Measurements from ENCODE around the gene ADRM1.

Gene ADRM1

DNA sequence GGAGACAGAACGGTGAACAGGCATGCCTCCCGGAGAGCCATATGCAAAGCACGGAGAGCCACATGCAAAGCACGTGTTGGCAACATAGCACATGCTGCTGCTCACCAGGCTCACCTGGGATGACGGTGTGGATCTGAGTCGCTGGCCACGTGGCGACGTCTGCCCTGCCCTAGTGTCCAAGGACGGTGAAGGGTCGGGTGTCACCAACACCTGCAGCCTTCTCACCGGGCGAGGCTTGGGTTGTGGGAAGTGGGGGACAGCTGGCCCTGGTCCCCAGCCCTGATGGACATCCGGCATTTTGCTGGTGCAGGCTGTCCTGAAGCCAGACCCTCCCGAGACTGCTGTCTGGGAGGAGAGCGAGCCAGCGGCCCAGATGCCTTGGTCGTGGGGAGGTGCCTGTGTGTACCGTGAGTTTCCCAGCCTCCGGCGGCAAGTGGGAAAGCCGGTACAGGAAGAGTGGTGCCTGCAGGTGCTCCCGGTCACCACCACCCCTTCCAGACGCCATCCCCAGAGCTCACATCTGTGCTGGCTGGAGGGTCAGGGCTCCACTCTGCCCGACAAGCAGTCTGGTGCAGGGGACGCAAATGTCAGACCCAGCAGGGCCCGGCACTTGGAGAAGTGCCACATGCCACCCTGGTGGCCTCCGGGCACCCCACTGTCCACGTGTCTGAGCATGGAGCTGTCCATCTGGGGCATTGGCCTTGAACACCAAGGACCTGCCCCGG, 5.9 kb upstream of the ADRM1 start:
- no peak for DNase-seq (ENCODE audit: low read depth, low spot score)
- H3K27ac ChIP-seq = no peak overlapping the region

DNA sequence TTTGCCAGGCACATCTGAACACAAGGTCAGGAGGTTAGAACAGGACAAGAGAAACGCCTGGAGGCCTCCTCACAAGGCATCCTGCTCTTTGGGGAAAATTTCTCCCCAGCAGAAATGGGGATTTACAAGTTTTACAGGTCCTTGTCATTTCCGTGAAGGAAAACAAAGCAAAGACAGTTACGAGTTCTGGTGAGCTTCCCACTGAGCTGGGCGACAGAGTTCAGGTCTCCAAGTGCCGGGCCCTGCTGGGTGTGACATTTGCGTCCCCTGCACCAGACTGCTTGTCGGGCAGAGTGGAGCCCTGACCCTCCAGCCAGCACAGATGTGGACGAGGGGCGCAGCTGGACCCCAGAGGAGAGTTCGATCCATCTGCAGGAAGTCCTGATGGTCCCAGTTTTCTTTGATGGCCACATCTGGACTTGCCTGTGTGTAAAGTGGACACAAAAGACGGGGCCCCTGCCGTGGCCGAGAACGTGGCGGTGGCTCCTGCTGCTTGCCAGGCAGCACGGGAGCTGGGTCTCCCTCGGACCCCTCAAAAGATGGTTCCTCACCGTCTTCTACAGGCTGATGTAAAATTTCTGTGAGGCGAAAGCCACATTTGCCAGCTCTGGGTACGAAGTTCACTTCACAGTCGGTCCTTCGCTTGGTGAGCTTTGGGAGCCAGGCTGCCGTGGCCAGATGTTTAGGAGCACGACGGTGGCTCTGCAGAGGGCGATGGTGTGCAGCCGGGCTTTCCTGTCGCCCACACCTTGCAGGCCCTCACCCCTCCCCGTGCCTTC, 5.2 kb upstream of the ADRM1 start:
- no peak overlapping the region for H3K27ac ChIP-seq
- DNase-seq (ENCODE audit: low read depth, low spot score) = no peak

DNA sequence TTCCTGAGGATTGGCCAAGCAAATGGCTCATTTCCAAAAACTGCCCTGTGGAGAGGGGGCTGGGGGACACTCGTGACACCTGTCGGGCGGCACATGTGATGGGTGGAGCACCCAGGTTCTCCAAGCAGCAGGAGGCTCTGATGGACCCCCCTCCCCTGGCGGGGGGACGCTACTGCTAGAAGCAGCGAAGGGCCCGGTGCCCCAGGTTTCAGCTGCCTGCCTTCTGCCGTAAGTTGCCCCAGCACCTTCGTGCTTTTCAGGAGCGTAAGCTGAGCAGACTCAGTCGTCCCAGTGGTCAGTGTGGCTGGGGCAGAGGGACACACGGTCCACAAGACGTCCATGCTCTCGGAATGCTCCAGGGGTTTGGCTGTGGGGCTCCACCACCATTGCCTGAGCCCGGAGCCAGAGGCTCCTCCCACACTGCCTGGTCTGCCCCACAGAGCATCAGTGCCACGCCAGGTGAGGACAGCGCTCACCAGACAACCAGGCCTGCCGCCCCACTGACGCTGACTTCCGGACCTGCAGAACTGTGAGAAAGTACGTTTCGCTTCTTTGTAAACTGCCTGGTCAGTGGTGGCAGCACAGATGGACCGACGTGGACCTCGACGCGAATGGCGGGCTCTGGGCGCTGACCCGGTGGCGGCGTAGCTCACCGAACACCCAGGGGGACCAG, 4.1 kb upstream of the ADRM1 start:
- H3K27ac ChIP-seq = no peak overlapping the region
- DNase-seq (ENCODE audit: low read depth, low spot score) = no peak

DNA sequence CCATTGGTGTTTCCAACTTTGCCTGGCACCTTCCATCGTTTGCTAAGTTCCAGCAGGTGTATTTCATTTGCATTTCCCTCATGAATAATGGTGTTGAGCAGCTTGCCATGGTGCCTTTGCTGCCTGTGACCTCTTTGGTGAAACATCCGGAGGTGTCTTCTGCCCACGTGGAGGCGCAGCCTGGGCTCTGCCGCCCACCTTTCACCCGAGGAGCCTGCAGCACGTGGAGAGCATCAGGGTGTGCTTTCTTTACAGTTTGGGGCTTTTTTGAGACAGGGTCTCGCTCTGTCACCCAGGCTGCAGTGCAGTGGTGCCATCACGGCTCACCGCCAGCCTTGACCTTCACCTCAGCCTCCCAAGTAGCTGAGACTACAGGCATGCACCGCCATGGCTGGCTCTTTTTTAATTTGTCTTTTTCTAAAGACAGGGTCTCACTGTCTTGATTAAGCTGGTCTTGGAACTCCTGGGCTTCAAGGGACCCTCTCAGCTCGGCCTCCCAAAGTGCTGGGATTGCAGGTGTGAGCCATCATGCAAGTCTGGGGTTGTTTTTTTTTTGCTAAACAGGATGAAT, 3.0 kb upstream of the ADRM1 start:
- H3K27ac ChIP-seq = no peak overlapping the region
- DNase-seq (ENCODE audit: low read depth, low spot score) = no peak

DNA sequence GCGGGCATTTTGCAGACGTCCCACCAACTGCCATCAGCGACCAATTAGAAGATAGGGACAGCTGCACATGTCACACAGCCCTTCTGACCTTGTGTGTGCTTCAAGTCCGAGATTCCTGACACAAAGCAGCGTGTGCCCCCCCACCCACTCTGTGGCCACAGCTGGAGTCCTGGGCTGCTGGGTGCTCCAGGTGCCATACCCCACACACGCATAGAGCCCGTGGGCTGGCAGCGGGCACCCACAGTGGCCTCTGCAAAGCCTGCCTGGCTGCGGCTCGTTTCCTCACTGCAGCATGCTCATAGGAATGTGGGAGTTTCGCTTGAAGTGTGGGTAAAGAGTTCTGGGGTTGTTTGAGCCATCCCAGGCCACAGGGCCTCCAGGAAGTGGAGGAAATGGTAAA, 2.5 kb upstream of the ADRM1 start:
- no peak overlapping the region for H3K27ac ChIP-seq
- DNase-seq (ENCODE audit: low read depth, low spot score) = no peak

DNA sequence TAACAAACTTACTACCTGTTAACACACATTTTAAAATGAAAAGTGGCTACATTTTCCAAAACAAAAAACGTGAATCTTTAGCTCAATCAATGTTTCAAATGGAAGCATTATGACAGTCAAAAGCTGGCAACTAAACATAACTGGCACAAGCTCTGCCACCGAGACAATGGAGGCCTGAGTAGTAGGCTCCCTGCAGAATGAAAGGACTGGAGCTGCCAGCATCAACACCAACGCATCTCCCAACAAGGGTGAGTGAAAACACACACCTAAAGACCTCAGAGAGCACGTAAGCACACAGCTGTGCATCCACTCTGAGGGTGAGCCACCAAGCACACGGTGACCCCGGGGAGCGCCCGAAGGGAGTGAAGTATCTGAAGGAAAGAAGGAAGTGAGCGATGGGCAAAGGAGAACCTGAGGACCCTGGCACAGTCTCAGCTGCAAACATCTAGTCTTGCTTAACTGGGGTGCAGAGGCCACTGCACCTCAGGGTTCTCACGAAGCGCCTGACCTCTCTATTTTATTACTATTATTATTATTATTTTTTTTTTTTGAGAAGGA, 1.6 kb upstream of the ADRM1 start:
- H3K27ac ChIP-seq = no peak overlapping the region
- no peak for DNase-seq (ENCODE audit: low read depth, low spot score)

DNA sequence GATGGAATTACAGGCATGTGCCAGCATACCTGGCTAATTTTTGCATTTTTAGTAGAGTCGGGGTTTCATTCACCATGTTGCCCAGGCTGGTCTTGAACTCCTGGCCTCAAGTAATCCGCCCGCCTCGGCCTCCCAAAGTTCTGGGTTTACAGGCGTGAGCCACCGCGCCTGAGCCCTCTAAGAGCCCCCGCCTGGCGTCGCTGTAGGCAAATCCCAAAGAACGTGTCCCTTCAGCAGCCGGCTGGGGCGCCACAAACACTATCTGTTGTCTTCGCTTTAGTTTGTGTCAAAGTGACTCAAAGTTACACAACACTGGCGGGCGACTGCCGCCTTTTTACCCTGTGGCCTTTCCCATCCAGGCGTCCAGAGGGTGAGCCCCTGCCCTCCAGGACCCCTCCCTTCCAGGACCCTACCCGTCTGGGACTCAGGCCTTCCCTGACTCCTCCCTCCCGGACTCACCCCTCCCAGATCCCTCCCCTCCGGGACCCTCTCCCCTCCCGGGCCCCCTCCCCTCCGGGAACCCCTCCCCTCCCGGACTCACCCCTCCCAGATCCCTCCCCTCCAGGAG, 940 bp upstream of the ADRM1 start:
- peak; percentile 61 for DNase-seq (ENCODE audit: low read depth, low spot score)
- peak overlapping the region; percentile 83 for H3K27ac ChIP-seq

DNA sequence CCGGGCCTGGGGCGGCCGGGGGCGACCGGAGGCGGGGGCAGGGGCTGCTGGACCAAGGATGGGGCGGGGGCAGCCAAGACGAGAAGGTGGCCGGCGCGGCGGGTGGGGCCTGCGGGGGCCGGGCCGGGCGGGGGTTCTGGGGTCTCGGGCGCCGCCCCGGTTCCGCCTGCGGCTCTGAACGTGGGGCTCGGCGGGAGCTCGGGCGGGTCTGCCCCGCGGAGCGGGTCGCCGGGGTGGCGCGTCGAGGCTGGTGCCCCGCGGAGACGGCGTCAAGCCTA, 204 bp downstream of the ADRM1 start:
- peak overlapping the region; percentile 83 for H3K27ac ChIP-seq
- DNase-seq (ENCODE audit: low read depth, low spot score) = no peak

DNA sequence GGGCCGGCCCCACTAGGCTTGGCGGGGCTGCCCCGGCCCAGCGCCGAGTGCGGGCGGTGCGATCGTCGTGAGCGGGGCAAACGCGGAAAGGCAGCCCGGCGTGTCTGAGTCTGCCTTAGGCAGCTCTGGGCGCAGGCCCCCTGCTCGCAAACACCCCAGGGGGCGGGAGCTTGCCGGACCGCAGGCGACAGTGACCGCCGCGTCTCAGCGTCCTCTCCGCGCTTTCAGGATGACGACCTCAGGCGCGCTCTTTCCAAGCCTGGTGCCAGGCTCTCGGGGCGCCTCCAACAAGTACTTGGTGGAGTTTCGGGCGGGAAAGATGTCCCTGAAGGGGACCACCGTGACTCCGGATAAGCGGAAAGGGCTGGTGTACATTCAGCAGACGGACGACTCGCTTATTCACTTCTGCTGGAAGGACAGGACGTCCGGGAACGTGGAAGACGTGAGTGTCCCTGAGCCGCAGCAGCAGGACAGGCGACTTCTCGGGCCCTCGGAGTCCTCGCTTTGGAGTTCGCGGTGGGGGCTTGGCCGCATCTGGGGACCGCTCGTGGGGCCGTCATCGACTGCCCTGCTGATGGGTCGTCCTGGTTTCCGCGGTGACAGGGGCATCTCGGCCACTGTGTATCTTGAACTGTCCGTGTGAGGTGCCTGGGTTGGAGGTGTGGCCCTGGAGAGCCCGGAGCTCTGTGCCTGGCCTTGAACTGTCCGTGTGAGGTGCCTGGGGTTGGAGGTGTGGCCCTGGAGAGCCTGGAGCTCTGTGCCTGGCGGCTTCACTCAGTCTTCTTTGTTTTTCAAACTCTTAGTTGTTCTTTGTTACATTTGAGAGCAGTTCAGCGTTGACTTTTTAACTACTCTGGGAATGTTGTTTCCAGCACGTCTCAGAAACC, 786 bp downstream of the ADRM1 start:
- DNase-seq (ENCODE audit: low read depth, low spot score) = no peak
- peak overlapping the region; percentile 83 for H3K27ac ChIP-seq

DNA sequence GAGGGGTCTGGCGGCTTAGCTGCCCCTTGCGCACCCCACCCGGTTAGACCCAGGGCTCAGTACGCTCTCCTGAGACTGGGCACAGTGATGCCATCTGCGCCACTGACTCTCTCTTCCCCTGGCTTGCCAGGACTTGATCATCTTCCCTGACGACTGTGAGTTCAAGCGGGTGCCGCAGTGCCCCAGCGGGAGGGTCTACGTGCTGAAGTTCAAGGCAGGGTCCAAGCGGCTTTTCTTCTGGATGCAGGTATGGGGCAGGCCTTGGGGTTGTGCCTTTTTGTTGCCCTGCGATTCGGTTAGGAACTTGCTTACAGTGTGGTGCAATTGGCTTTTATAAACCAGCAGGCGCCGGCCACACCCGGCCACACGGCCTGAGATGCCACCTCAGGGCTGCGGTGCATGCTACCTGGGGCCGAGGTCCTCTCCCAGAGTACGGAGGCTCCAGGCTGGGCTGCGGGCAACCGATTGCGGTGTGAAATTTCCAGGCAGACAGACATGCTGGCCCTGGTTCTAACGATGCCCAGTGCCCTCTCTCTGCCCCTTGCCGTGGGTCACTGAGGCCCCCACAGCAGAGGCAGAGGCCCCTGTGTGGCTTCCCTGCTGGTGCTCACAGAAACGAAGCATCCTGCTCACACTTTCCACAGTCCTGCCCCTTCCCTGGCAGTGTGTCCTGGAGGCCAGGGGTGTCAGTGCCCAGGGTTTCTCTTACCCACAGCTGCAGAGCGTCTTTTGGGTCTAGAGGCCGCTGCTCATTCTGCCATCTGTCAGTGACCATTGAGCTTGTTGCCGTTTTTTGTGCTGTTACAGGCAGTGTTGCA, 1.7 kb downstream of the ADRM1 start:
- DNase-seq (ENCODE audit: low read depth, low spot score) = no peak
- peak overlapping the region; percentile 83 for H3K27ac ChIP-seq

DNA sequence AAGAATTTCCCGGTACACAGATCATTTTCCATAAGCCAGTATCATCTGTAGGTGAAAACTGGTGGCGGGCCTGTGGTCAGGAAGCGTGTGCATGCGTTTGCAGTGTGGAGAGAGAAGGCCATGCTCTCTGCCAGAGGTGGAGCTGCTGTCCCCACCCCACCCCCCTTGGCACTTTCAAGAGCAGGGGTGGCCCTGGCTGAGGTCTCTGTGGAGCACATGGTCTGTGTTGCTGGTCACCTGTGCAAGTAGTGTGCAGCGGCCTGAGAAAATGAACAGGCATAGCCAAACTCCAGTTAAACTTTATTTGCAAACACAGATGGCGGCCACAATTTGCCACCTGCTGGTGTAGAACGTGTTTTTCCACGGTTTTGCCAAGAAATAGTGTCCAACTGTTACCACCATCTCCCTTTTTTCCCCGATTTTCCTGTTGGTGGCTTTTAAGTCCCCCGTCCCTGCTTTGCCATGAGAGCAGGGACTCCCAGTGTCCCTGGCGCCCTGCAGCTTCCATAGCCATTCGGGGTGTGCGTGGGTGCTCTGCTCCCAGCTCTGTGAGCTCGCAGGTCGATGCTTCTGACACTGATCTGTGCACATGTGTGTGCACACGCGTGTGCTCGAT, 2.5 kb downstream of the ADRM1 start:
- DNase-seq (ENCODE audit: low read depth, low spot score) = no peak
- peak overlapping the region; percentile 83 for H3K27ac ChIP-seq

DNA sequence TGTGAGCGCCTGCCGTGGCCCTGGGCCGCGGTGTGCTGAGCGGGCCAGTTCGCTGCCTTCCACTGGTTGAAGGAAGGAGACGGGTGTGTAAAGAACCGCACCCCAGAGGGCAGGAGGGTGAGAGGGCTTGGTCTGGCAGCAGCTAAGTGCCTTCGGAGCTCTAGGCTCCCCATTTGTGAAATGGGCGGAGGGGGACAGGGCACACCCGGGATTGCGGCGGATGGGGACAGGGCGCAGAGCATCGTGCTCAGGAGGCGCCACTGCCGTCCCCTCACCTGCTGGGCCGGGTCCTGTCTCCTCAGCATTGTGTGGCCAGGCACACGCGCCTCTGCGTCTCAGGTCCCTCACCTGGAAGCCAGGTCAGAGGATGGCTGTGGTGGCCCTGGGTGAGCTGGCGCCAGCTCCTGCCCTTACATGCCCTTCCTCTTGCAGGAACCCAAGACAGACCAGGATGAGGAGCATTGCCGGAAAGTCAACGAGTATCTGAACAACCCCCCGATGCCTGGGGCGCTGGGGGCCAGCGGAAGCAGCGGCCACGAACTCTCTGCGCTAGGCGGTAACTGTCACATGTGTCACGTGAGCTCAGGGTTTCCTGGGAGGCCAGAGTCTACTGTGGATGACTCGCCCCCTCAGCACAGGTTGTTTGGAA, 3.1 kb downstream of the ADRM1 start:
- no peak for DNase-seq (ENCODE audit: low read depth, low spot score)

DNA sequence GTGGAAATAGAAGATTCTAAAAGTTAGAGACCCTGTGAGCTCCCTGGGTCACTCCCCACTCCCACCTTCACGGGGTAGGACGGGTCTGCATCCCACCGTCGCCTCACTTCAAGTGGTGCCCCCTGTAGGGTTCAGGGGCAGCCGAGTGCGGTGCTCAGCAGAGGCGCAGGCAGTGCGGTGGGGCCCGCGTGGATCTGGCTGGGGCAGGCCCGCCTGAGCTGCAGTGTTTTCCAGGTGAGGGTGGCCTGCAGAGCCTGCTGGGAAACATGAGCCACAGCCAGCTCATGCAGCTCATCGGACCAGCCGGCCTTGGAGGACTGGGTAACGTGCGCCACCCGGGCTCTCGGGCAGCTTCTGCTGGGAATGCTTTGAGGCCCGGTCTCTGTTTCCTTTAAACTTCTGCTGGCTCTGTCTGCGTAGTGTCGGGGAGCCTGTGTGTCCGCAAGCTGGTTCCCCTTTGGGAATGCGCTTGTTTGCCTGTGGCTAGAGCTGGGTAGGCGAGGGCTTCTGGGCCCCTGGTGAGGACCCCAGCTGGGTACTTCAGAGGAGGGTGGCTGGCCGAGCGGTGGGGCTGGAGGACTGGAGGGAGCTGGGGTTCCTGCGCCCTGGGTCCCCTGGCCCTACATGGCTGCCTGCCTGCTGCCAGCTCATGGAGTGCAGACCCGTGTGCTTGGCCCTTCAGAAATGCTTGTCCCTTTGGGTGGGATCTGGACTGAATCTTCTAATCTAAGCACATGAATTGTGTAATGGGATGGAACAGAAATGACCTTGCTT, 3.8 kb downstream of the ADRM1 start:
- no peak for DNase-seq (ENCODE audit: low read depth, low spot score)
- H3K27ac ChIP-seq = peak overlapping the region; percentile 83

More for the DNA sequence above, 3.1 kb downstream of the ADRM1 start:
- peak overlapping the region; percentile 83 for H3K27ac ChIP-seq

DNA sequence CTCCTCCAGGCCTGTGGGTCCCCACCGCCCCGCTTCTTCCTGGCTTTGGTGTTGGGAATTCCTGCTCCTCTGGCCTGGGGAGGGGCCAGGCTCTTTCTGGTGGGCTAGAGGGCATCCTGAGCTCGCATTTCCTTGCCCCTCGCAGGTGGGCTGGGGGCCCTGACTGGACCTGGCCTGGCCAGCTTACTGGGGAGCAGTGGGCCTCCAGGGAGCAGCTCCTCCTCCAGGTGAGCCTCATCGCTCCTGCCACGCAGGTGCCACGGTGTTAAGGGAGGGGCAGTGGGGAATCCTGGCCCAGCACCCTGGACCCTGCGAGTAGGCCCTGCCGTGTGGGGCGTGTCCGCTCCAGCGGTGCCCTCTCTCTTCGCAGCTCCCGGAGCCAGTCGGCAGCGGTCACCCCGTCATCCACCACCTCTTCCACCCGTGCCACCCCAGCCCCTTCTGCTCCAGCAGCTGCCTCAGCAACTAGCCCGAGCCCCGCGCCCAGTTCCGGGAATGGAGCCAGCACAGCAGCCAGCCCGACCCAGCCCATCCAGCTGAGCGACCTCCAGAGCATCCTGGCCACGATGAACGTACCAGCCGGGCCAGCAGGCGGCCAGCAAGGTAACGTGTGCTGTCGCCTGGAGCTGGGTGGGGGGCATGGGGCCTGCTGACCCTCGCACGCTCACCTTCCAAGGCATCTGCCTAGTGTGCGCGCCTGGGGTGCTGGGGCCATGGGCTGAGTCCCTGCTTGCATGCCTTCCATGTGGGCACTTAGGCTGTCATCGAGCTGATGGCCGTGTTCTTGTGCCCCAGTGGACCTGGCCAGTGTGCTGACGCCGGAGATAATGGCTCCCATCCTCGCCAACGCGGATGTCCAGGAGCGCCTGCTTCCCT, 4.7 kb downstream of the ADRM1 start:
- peak overlapping the region; percentile 83 for H3K27ac ChIP-seq
- no peak for DNase-seq (ENCODE audit: low read depth, low spot score)

DNA sequence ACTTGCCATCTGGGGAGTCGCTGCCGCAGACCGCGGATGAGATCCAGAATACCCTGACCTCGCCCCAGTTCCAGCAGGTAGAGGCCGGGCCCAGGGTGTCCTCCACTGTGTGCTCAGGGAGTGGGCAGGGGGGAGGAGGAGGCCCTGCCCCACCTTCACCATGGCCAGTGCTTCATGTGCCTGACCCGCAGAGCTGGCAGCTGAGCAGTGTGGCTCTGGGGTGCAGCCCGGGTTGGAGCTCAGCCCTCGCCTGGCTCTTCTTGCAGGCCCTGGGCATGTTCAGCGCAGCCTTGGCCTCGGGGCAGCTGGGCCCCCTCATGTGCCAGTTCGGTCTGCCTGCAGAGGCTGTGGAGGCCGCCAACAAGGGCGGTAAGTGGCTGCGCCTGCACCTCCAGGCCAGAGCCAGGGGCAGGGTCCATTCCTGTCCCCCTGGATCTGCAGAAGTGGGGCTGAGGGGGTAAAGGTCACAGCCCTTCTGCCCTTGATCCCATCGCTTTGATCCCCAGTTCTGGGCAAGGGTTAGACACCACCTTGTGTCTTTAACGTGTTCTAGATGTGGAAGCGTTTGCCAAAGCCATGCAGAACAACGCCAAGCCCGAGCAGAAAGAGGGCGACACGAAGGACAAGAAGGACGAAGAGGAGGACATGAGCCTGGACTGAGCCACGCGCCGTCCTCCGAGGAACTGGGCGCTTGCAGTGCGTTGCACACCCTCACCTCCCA, 5.5 kb downstream of the ADRM1 start:
- H3K27ac ChIP-seq = peak overlapping the region; percentile 83
- no peak for DNase-seq (ENCODE audit: low read depth, low spot score)

Measured in epithelial cell of prostate (primary cell).